ENCODE results near the gene UBXN4.

The UBXN4 gene

GRCh38 chr2:135812907-135813511 is 71.4 kb downstream of the UBXN4 start:
- Histone ChIP-seq H3K27me3 (ENCODE audit: low read depth, low read length) (no peaks in the 10 kb centered on the region), H3K4me1 (ENCODE audit: control insufficient read depth in 1 of 2, insufficient read depth in 2 of 2, low read length in 2 of 2) (no peaks in the 10 kb centered on the region), H3K4me3 (ENCODE audit: low read depth in 1 of 2, low read length in 2 of 2) (no peak overlapping the region), H3K9me3 (ENCODE audit: control insufficient read depth in 1 of 2, low read length in 2 of 2) (no peaks in the 10 kb centered on the region), H3K36me3 (ENCODE audit: control insufficient read depth in 1 of 2, insufficient read depth in 2 of 2, low read length in 2 of 2) (no peaks in the 10 kb centered on the region), H3K27ac (ENCODE audit: low read length) (no peak overlapping the region)

- Histone ChIP-seq H3K4me1 (ENCODE audit: control insufficient read depth in 1 of 2, insufficient read depth in 2 of 2, low read length in 2 of 2) (no peaks in the 10 kb centered on the region), H3K27ac (ENCODE audit: low read length) (no peak overlapping the region), H3K27me3 (ENCODE audit: low read depth, low read length) (no peaks in the 10 kb centered on the region), H3K4me3 (ENCODE audit: low read depth in 1 of 2, low read length in 2 of 2) (no peak overlapping the region), H3K9me3 (ENCODE audit: control insufficient read depth in 1 of 2, low read length in 2 of 2) (peaks cover 0 to 2% of the 10 kb centered on the region in 2 donors), H3K36me3 (ENCODE audit: control insufficient read depth in 1 of 2, insufficient read depth in 2 of 2, low read length in 2 of 2) (no peaks in the 10 kb centered on the region)
These were observed 73.6 kb downstream of the UBXN4 start for GRCh38 chr2:135815269-135815668.

DNA sequence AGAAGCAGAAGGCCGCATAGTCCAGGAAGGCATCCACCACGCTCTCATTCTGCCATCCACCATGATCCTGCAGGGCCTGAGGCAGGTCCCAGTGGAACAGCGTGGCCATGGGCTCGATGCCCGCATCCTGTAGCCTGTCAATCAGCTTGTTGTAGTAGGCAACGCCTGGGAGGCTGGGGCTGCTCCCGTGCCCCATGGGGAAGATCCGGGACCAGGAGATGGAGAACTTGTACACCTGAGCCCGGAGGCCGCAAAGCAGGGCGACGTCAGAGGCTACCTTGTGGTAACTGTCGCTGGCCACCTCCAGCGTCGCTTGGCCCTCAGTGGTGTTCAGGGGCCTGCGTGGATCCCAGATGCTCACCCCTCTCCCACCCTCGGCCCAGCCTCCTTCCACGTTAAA is 75.8 kb downstream of the UBXN4 start:
- H3K4me1 ChIP-seq (ENCODE audit: control insufficient read depth in 1 of 2, insufficient read depth in 2 of 2, low read length in 2 of 2): no peaks in the 10 kb centered on the region
- H3K36me3 ChIP-seq (ENCODE audit: control insufficient read depth in 1 of 2, insufficient read depth in 2 of 2, low read length in 2 of 2): no peaks in the 10 kb centered on the region
- H3K9me3 ChIP-seq (ENCODE audit: control insufficient read depth in 1 of 2, low read length in 2 of 2): peaks cover 0 to 2% of the 10 kb centered on the region in 2 donors
- no peak overlapping the region for H3K27ac ChIP-seq (ENCODE audit: low read length)
- H3K4me3 ChIP-seq (ENCODE audit: low read depth in 1 of 2, low read length in 2 of 2): no peak overlapping the region
- no peaks in the 10 kb centered on the region for H3K27me3 ChIP-seq (ENCODE audit: low read depth, low read length)

DNA sequence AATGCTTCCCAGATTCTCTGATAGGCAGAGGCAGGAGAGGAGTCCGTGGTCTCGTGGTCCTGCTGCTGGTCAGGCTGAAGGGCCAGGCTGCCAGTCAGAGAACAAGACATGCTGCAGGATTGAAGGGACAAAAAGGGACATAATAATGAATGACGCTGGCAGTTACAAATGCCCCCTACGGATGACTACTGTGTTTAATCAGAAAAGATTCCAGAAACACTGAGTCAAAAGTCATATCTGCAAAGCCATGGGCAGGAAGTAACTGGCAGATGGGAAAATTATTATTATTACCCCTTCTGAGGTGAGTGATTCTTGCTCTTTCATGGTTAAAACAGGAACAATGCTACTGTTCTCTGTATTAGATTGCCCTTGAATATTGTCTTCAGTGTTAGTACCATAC is 76.3 kb downstream of the UBXN4 start:
- no peaks in the 10 kb centered on the region for H3K36me3 ChIP-seq (ENCODE audit: control insufficient read depth in 1 of 2, insufficient read depth in 2 of 2, low read length in 2 of 2)
- H3K9me3 ChIP-seq (ENCODE audit: control insufficient read depth in 1 of 2, low read length in 2 of 2): peaks cover 0 to 7% of the 10 kb centered on the region in 2 donors
- no peak overlapping the region for H3K4me3 ChIP-seq (ENCODE audit: low read depth in 1 of 2, low read length in 2 of 2)

GRCh38 chr2:135818937-135819610 is 77.4 kb downstream of the UBXN4 start:
- Histone ChIP-seq H3K4me1 (ENCODE audit: control insufficient read depth in 1 of 2, insufficient read depth in 2 of 2, low read length in 2 of 2) (no peaks in the 10 kb centered on the region), H3K9me3 (ENCODE audit: control insufficient read depth in 1 of 2, low read length in 2 of 2) (peaks cover 0 to 14% of the 10 kb centered on the region in 2 donors), H3K27ac (ENCODE audit: low read length) (no peak overlapping the region), H3K36me3 (ENCODE audit: control insufficient read depth in 1 of 2, insufficient read depth in 2 of 2, low read length in 2 of 2) (no peaks in the 10 kb centered on the region), H3K27me3 (ENCODE audit: low read depth, low read length) (no peaks in the 10 kb centered on the region), H3K4me3 (ENCODE audit: low read depth in 1 of 2, low read length in 2 of 2) (no peak overlapping the region)

More for the DNA sequence above, 76.3 kb downstream of the UBXN4 start:
- no peaks in the 10 kb centered on the region for H3K4me1 ChIP-seq (ENCODE audit: control insufficient read depth in 1 of 2, insufficient read depth in 2 of 2, low read length in 2 of 2)
- no peak overlapping the region for H3K27ac ChIP-seq (ENCODE audit: low read length)
- H3K27me3 ChIP-seq (ENCODE audit: low read depth, low read length): no peaks in the 10 kb centered on the region

DNA sequence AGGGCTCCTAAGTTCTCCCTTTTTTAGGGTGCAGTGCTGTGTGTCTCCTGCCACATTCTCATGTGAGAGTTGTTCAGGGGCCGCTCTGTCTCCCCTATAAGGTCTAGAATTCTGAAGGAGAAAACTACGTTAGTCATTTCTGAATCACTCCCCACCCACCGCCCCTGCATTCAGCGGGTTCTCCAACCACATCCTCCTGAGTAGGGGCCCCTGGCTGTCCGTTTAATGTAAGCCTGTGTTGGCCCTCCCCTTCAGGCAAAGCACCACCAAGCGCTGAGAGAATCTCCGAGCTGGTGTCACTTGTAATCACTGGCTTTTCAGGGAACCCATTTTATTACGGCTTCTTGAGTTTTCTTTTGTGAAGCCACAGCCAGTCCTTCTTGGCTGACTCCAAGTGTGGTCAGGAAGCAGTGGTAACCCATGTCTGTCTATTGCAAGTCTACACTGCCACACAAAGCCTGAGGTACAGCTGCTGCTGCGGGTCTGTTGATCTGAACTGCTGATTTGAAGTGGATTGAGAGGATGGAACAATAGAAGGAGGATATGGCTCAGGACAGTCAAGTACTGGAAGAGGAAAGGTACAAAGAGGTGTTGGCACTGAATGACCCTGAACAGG is 78.5 kb downstream of the UBXN4 start:
- Histone ChIP-seq H3K4me1 (ENCODE audit: control insufficient read depth in 1 of 2, insufficient read depth in 2 of 2, low read length in 2 of 2) (no peaks in the 10 kb centered on the region), H3K36me3 (ENCODE audit: control insufficient read depth in 1 of 2, insufficient read depth in 2 of 2, low read length in 2 of 2) (no peaks in the 10 kb centered on the region), H3K4me3 (ENCODE audit: low read depth in 1 of 2, low read length in 2 of 2) (no peak overlapping the region), H3K9me3 (ENCODE audit: control insufficient read depth in 1 of 2, low read length in 2 of 2) (peaks cover 0 to 14% of the 10 kb centered on the region in 2 donors), H3K27me3 (ENCODE audit: low read depth, low read length) (no peaks in the 10 kb centered on the region), H3K27ac (ENCODE audit: low read length) (no peak overlapping the region)

DNA sequence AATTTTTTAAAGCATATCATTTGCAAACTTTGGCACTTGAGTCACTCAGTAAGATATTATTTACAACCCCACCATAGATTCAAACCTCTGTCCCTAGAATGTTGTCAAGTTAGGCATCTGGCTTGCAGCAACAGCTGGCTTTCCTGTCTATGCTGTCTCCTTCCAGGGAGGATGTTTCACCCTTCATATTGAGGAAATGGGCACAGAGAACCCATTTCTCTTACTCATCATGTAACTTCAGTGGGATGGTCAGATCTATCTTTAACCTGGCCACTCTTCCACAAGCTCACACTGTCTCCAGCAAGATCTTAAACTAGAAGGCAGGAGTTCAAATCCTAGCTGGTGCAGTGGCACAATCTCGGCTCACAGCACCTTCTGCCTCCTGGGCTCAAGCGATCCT is 79.5 kb downstream of the UBXN4 start:
- H3K36me3 ChIP-seq (ENCODE audit: control insufficient read depth in 1 of 2, insufficient read depth in 2 of 2, low read length in 2 of 2): no peaks in the 10 kb centered on the region
- H3K9me3 ChIP-seq (ENCODE audit: control insufficient read depth in 1 of 2, low read length in 2 of 2): peaks cover 0 to 14% of the 10 kb centered on the region in 2 donors
- H3K4me1 ChIP-seq (ENCODE audit: control insufficient read depth in 1 of 2, insufficient read depth in 2 of 2, low read length in 2 of 2): peaks cover 0 to 3% of the 10 kb centered on the region in 2 donors

GRCh38 chr2:135822855-135823254 is 81.2 kb downstream of the UBXN4 start:
- no peaks in the 10 kb centered on the region for H3K27me3 ChIP-seq (ENCODE audit: low read depth, low read length)
- peaks cover 0 to 14% of the 10 kb centered on the region in 2 donors for H3K9me3 ChIP-seq (ENCODE audit: control insufficient read depth in 1 of 2, low read length in 2 of 2)
- H3K4me3 ChIP-seq (ENCODE audit: low read depth in 1 of 2, low read length in 2 of 2): no peak overlapping the region
- no peaks in the 10 kb centered on the region for H3K36me3 ChIP-seq (ENCODE audit: control insufficient read depth in 1 of 2, insufficient read depth in 2 of 2, low read length in 2 of 2)
- no peak overlapping the region for H3K27ac ChIP-seq (ENCODE audit: low read length)
- H3K4me1 ChIP-seq (ENCODE audit: control insufficient read depth in 1 of 2, insufficient read depth in 2 of 2, low read length in 2 of 2): peaks cover 0 to 3% of the 10 kb centered on the region in 2 donors

More for the DNA sequence above, 79.5 kb downstream of the UBXN4 start:
- no peak overlapping the region for H3K27ac ChIP-seq (ENCODE audit: low read length)
- no peaks in the 10 kb centered on the region for H3K27me3 ChIP-seq (ENCODE audit: low read depth, low read length)
- no peak overlapping the region for H3K4me3 ChIP-seq (ENCODE audit: low read depth in 1 of 2, low read length in 2 of 2)

DNA sequence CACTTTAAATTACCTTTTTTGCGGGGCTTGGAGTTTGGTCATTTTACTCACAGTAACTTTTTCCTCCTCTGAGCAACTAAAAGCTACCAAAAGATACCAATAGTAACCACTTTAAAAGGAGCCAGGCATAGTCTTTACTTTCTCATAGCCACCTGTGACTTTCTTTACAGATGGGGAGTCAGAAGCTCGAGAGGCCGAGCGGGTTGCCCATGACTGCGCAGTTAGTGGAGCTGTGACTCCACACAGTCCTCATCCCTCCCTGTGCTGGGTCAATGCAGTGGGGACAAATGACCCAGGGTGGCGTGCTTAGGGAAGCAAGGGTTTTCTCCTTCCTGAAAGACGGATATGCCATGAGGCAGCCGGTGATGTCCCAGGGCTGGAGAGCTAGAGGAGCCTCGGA is 83.5 kb downstream of the UBXN4 start:
- Histone ChIP-seq H3K36me3 (ENCODE audit: control insufficient read depth in 1 of 2, insufficient read depth in 2 of 2, low read length in 2 of 2) (no peaks in the 10 kb centered on the region), H3K27me3 (ENCODE audit: low read depth, low read length) (no peaks in the 10 kb centered on the region), H3K4me1 (ENCODE audit: control insufficient read depth in 1 of 2, insufficient read depth in 2 of 2, low read length in 2 of 2) (peaks cover 0 to 3% of the 10 kb centered on the region in 2 donors), H3K4me3 (ENCODE audit: low read depth in 1 of 2, low read length in 2 of 2) (no peak overlapping the region), H3K27ac (ENCODE audit: low read length) (no peak overlapping the region), H3K9me3 (ENCODE audit: control insufficient read depth in 1 of 2, low read length in 2 of 2) (peaks cover 0 to 12% of the 10 kb centered on the region in 2 donors)

- H3K27ac ChIP-seq (ENCODE audit: low read length): no peak overlapping the region
- H3K4me1 ChIP-seq (ENCODE audit: control insufficient read depth in 1 of 2, insufficient read depth in 2 of 2, low read length in 2 of 2): peaks cover 0 to 3% of the 10 kb centered on the region in 2 donors
- no peaks in the 10 kb centered on the region for H3K36me3 ChIP-seq (ENCODE audit: control insufficient read depth in 1 of 2, insufficient read depth in 2 of 2, low read length in 2 of 2)
- no peak overlapping the region for H3K4me3 ChIP-seq (ENCODE audit: low read depth in 1 of 2, low read length in 2 of 2)
- H3K9me3 ChIP-seq (ENCODE audit: control insufficient read depth in 1 of 2, low read length in 2 of 2): peaks cover 0 to 12% of the 10 kb centered on the region in 2 donors
- no peaks in the 10 kb centered on the region for H3K27me3 ChIP-seq (ENCODE audit: low read depth, low read length)
These were observed 84.0 kb downstream of the UBXN4 start for GRCh38 chr2:135825550-135826176.

GRCh38 chr2:135826544-135826943 is 84.9 kb downstream of the UBXN4 start:
- Histone ChIP-seq H3K36me3 (ENCODE audit: control insufficient read depth in 1 of 2, insufficient read depth in 2 of 2, low read length in 2 of 2) (no peaks in the 10 kb centered on the region), H3K27ac (ENCODE audit: low read length) (no peak overlapping the region), H3K27me3 (ENCODE audit: low read depth, low read length) (no peaks in the 10 kb centered on the region), H3K4me3 (ENCODE audit: low read depth in 1 of 2, low read length in 2 of 2) (no peak overlapping the region), H3K9me3 (ENCODE audit: control insufficient read depth in 1 of 2, low read length in 2 of 2) (peaks cover 0 to 12% of the 10 kb centered on the region in 2 donors), H3K4me1 (ENCODE audit: control insufficient read depth in 1 of 2, insufficient read depth in 2 of 2, low read length in 2 of 2) (peaks cover 0 to 3% of the 10 kb centered on the region in 2 donors)

All from muscle layer of duodenum (tissue), 2 donors.